Right atrium auricular region (tissue), 2 donors: Measurements from ENCODE around the gene RPP38. TPM values are rescaled to one million over a fixed set of nuclear protein-coding genes. Genes with fewer than 3 reads are reported as not detected.

Experiments used
- DNase-seq: peaks from one replicate; pipeline ENCODE4 v3.0.0-alpha.2; 2019; ENCODE audit warnings: low spot score
- H3K27ac ChIP-seq, 2 donors: fragments of 200-600 bp; sonication (generic); 1 replicate in 1 of 2; 2 replicates in 1 of 2; pipeline ENCODE4 v1.5.1; 2016 to 2019
- H3K27me3 ChIP-seq, 2 donors: fragments of 200-600 bp; sonication (generic); one replicate each; pipeline versions ENCODE4 v1.5.1 to v1.6.0; 2017 to 2019
- H3K36me3 ChIP-seq: fragments of 200-600 bp; sonication (generic); one replicate; pipeline ENCODE4 v1.5.1; 2016
- H3K4me1 ChIP-seq, 2 donors: fragments of 200-600 bp; sonication (generic); one replicate each; pipeline versions ENCODE4 v1.5.1 to v1.6.0; 2017 to 2019
- H3K4me3 ChIP-seq, 2 donors: fragments of 200-600 bp; sonication (generic); 1 replicate in 1 of 2; 2 replicates in 1 of 2; pipeline ENCODE4 v1.5.1; 2017 to 2019; ENCODE audit warnings: mild to moderate bottlenecking in 1 of 2, moderate library complexity in 1 of 2
- H3K9me3 ChIP-seq, 2 donors: fragments of 200-600 bp; sonication (generic); one replicate each; pipeline ENCODE4 v1.5.1; 2019
- total RNA-seq, 2 donors: library from RNA; depleted of rRNA; stranded (reverse); fragments of >200 nt; gene quantifications; one replicate each; pipeline ENCODE4 v1.1.0, GENCODE V29; 2016
- TF ChIP-seq, protein P1 (sequence below), 2 donors: fragments of 200-600 bp; sonication (generic); IDR thresholded peaks; one replicate each; pipeline ENCODE4 v1.5.1; 2019; ENCODE audit warnings: antibody characterized with exemption in 2 of 2

Gene RPP38
- total RNA-seq, 2 donors from 2014 or later, result 11.5 to 12.3 TPM

- no peaks in the 10 kb centered on the region for H3K36me3 ChIP-seq
- no peak for DNase-seq
- H3K27ac ChIP-seq, result no peak overlapping the region
- H3K4me1 ChIP-seq, result peaks cover 0 to 19% of the 10 kb centered on the region in 2 donors
- H3K27me3 ChIP-seq, result no peaks in the 10 kb centered on the region
- TF ChIP-seq, protein P1, sequence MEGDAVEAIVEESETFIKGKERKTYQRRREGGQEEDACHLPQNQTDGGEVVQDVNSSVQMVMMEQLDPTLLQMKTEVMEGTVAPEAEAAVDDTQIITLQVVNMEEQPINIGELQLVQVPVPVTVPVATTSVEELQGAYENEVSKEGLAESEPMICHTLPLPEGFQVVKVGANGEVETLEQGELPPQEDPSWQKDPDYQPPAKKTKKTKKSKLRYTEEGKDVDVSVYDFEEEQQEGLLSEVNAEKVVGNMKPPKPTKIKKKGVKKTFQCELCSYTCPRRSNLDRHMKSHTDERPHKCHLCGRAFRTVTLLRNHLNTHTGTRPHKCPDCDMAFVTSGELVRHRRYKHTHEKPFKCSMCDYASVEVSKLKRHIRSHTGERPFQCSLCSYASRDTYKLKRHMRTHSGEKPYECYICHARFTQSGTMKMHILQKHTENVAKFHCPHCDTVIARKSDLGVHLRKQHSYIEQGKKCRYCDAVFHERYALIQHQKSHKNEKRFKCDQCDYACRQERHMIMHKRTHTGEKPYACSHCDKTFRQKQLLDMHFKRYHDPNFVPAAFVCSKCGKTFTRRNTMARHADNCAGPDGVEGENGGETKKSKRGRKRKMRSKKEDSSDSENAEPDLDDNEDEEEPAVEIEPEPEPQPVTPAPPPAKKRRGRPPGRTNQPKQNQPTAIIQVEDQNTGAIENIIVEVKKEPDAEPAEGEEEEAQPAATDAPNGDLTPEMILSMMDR (IDR thresholded peaks at IDR 0.05), result no peak
- no peak overlapping the region for H3K4me3 ChIP-seq
- no peaks in the 10 kb centered on the region for H3K9me3 ChIP-seq
Measured at GRCh38 chr10:15092855-15093408, 4.2 kb upstream of the RPP38 start.

GRCh38 chr10:15096661-15097010 lies 519 bp upstream of the RPP38 start:
- no peak for DNase-seq
- H3K27ac ChIP-seq, result peak overlapping the region; percentile 96
- no peaks in the 10 kb centered on the region for H3K9me3 ChIP-seq
- H3K4me1 ChIP-seq, result peaks cover 0 to 25% of the 10 kb centered on the region in 2 donors
- H3K27me3 ChIP-seq, result no peaks in the 10 kb centered on the region
- H3K36me3 ChIP-seq, result no peaks in the 10 kb centered on the region
- H3K4me3 ChIP-seq, result peak overlapping the region; percentile 86 to 93
- TF ChIP-seq, protein P1 (IDR thresholded peaks at IDR 0.05), result no peak

GRCh38 chr10:15099886-15100285 lies 2.7 kb downstream of the RPP38 start:
- TF ChIP-seq, protein P1 (IDR thresholded peaks at IDR 0.05), result no peak

GRCh38 chr10:15103513-15103912 lies 6.4 kb downstream of the RPP38 start:
- TF ChIP-seq, protein P1 (IDR thresholded peaks at IDR 0.05), result no peak
- peaks cover 36% of the 10 kb centered on the region for H3K36me3 ChIP-seq

More at GRCh38 chr10:15099886-15100285, 2.7 kb downstream of the RPP38 start:
- no peak for DNase-seq
- Histone ChIP-seq H3K36me3 (peaks cover 27% of the 10 kb centered on the region), H3K4me3 (no peak overlapping the region), H3K4me1 (peaks cover 0 to 25% of the 10 kb centered on the region in 2 donors), H3K27me3 (no peaks in the 10 kb centered on the region), H3K9me3 (no peaks in the 10 kb centered on the region), H3K27ac (no peak overlapping the region)

GRCh38 chr10:15106352-15107013 lies 9.3 kb downstream of the RPP38 start:
- Histone ChIP-seq H3K27me3 (no peaks in the 10 kb centered on the region), H3K4me3 (no peak overlapping the region), H3K4me1 (peaks cover 0 to 4% of the 10 kb centered on the region in 2 donors), H3K9me3 (no peaks in the 10 kb centered on the region), H3K36me3 (peaks cover 51% of the 10 kb centered on the region), H3K27ac (no peak overlapping the region)
- DNase-seq, result peak; percentile 75
- TF ChIP-seq, protein P1 (IDR thresholded peaks at IDR 0.05), result peak; percentile 49 to 87

More at GRCh38 chr10:15103513-15103912, 6.4 kb downstream of the RPP38 start:
- no peak for DNase-seq
- Histone ChIP-seq H3K9me3 (no peaks in the 10 kb centered on the region), H3K27ac (no peak overlapping the region), H3K4me3 (no peak overlapping the region), H3K27me3 (no peaks in the 10 kb centered on the region), H3K4me1 (peaks cover 0 to 16% of the 10 kb centered on the region in 2 donors)
